GM10266 (cell line): ENCODE data around the gene BLVRA.

ENCODE experiments used
- DNase-seq: peaks from one replicate; pipeline ENCODE4 v3.0.0; 2012; ENCODE audit errors: extremely low spot score
- CTCF ChIP-seq: IDR thresholded peaks from 2 replicates; pipeline ENCODE4 v1.5.1; 2012; ENCODE audit warnings: mild to moderate bottlenecking, low read depth; ENCODE audit not compliant: control insufficient read depth, insufficient read depth; ENCODE audit errors: missing control alignments

Gene BLVRA

GRCh38 chr7:43856316-43856715, 97.8 kb downstream of the BLVRA start:
- no peak for TF ChIP-seq CTCF
- no peak for DNase-seq
